KOPT-K1 (cell line): ENCODE measurements around the gene SF3A1.

ENCODE experiments used
- H3K27ac ChIP-seq: fragments of 200-600 bp; sonication (generic); 2 replicates; pipeline ENCODE4 v1.5.1; 2016; ENCODE audit warnings: antibody characterized with exemption, mild to moderate bottlenecking, low read depth, low read length; ENCODE audit not compliant: poor library complexity, severe bottlenecking
- H3K36me3 ChIP-seq: fragments of 200-600 bp; sonication (generic); 2 replicates; pipeline ENCODE4 v1.5.1; 2017; ENCODE audit warnings: antibody characterized with exemption, mild to moderate bottlenecking, low read length, moderate library complexity; ENCODE audit not compliant: insufficient read depth
- H3K9me3 ChIP-seq: fragments of 200-600 bp; sonication (generic); 2 replicates; pipeline ENCODE4 v1.5.1; 2017; ENCODE audit warnings: antibody characterized with exemption, low read length, mild to moderate bottlenecking; ENCODE audit not compliant: insufficient read depth, poor library complexity, severe bottlenecking

SF3A1 gene

DNA sequence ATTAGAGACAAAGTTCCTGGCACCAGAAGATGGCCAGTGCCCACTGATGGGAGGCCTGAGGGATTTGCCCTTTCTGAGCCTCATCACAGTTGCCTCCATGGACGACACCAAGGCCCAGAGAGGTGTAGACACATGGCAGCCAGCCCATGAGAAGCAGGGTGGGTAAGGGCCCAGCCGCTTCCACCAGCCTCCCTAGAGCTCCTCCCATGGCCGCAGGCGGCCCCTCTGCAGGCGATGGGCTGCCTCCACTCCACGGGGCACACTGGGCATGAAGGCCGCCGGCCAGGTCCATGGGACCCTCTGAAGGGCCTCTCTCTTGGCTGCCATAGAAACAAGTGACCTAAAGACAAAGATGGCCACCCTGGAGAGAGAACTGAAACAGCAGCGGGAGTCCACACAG is 14.6 kb upstream of the SF3A1 start:
- Histone ChIP-seq H3K9me3 (no peaks in the 10 kb centered on the region), H3K27ac (no peak overlapping the region), H3K36me3 (no peaks in the 10 kb centered on the region)

DNA sequence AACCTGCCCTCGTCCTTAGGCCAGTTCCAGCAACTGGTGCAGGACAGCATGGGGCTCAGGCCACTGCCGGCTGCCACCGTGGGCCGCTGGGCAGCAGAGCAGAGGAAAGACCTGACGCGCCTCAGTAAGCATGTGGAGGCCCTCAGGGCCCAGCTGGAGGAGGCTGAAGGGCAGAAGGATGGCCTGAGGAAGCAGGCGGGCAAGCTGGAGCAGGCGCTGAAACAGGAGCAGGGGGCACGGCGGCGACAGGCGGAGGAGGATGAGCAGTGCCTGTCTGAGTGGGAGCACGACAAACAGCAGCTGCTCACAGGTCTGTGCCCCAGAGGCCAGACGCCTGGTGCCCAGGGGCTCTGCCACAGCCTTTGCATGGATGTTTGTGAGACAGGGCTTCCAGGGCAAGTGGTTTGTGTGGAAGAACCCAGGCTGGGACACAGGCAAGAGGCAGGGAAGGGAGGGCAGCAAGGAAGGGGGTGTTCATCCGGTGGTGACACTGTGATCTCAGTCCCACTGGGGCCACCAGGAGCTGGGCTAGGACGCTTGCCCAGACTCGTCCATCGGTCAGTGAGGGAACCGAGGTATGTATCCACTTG is 14.0 kb upstream of the SF3A1 start:
- Histone ChIP-seq H3K27ac (no peak overlapping the region), H3K9me3 (no peaks in the 10 kb centered on the region)

DNA sequence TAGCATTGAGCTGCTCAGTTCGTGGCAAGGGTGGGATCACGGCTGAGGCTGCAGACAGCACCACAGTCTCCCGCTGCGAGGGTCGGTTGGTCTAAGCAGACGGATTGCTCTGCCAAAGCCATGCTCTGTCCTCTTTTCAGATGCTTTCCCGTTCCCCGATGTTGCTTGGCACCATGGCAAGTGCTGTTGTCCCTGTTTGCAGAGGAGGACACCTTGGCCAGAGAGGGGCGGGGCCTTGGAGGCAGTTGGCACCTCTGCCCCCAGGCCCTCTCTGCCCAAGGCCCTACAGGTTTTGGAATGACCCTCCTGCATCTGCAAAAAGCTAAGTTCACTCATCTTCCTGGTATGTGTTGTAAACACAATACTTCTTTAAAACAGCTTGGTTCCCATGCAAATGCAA is 11.7 kb upstream of the SF3A1 start:
- Histone ChIP-seq H3K27ac (no peak overlapping the region), H3K36me3 (no peaks in the 10 kb centered on the region), H3K9me3 (no peaks in the 10 kb centered on the region)

More for the DNA sequence above, 14.0 kb upstream of the SF3A1 start:
- no peaks in the 10 kb centered on the region for H3K36me3 ChIP-seq

- no peaks in the 10 kb centered on the region for H3K36me3 ChIP-seq
- H3K27ac ChIP-seq: no peak overlapping the region
- H3K9me3 ChIP-seq: no peaks in the 10 kb centered on the region
Observed at GRCh38 chr22:30365891-30366290, 9.2 kb upstream of the SF3A1 start.

- Histone ChIP-seq H3K36me3 (no peaks in the 10 kb centered on the region), H3K27ac (no peak overlapping the region), H3K9me3 (no peaks in the 10 kb centered on the region)
Observed at GRCh38 chr22:30362651-30363281, 6.1 kb upstream of the SF3A1 start.

DNA sequence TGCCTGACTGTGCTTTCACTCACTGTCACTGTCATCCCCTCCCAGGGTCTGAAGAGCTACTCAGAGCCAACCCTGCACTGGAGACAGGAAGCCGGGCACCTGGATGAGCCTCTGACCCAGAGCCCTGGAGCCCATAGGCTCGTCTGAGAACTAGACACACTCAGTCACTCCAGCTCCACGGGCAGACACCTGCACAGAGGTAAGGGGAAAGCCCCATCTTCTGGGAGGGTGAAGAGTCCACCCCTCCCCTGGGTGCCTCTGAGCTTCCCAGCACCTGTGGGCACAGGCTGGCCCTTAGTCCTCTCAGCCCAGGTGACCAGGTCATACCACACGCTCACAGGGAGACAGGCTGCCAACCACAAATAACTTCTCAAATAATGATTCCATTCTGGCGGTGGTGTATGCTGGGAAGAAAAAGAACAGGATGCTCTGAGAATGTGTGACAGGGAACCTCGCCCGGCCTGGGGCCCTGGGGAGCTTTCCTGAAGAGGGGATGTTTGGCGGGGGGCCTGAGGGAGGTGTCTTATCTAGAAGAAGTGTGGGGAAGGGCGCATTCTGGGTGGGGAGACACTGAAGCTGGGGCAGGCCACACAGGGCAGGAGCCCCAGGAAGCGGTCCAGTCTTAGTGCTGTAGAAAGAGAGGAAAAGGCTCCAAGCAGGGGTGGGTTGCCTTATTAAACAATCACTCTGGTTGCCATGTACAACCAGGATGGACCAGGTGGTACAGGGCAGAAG is 5.4 kb upstream of the SF3A1 start:
- no peaks in the 10 kb centered on the region for H3K36me3 ChIP-seq
- no peaks in the 10 kb centered on the region for H3K9me3 ChIP-seq
- H3K27ac ChIP-seq: no peak overlapping the region

DNA sequence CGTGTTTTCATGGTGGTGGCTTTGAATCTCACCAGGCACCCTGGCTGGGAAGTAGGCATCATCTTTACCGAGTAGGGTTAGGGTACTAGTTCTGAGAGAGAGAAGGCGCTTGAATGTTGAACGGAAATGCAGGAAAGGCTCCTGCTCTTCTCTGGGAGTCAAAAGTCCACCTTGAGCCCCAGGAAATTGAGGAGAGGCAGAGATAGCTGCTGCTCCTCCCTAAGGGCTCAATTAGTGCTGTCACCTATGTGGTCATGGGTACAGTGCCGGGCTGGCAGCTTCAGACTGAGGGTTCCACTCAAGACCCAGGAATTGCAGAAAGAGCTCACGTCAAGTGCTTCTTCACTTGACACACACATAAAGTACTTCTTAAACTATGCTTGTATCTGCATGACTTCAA is 1.8 kb upstream of the SF3A1 start:
- Histone ChIP-seq H3K9me3 (no peaks in the 10 kb centered on the region), H3K36me3 (peaks cover 18% of the 10 kb centered on the region), H3K27ac (no peak overlapping the region)

GRCh38 chr22:30357650-30358215 is 1.0 kb upstream of the SF3A1 start:
- no peaks in the 10 kb centered on the region for H3K9me3 ChIP-seq
- peaks cover 26% of the 10 kb centered on the region for H3K36me3 ChIP-seq
- H3K27ac ChIP-seq: no peak overlapping the region

GRCh38 chr22:30357236-30357570 is 509 bp upstream of the SF3A1 start:
- peaks cover 31% of the 10 kb centered on the region for H3K36me3 ChIP-seq
- H3K9me3 ChIP-seq: no peaks in the 10 kb centered on the region
- peak overlapping the region; percentile 90 for H3K27ac ChIP-seq

DNA sequence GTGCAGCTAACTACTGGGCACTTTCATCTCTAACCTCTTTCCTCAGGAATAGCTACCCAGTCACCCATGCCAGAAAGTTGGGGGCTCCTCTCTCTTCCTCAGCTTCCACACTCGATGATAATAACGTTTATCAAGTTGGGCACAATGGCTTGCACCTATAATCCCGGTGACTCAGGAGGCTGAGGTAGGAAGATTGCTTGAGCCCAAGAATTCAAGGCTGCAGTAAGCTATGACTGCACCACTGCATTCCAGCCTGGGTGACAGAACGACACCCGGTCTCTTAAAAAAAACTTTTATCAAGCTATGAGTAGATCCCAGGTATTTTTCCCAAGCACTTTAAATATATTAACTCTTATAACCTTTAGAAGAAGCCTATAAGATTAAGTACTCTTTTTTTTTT is 2.0 kb downstream of the SF3A1 start:
- H3K27ac ChIP-seq: no peak overlapping the region
- H3K9me3 ChIP-seq: no peaks in the 10 kb centered on the region
- peaks cover 56% of the 10 kb centered on the region for H3K36me3 ChIP-seq

DNA sequence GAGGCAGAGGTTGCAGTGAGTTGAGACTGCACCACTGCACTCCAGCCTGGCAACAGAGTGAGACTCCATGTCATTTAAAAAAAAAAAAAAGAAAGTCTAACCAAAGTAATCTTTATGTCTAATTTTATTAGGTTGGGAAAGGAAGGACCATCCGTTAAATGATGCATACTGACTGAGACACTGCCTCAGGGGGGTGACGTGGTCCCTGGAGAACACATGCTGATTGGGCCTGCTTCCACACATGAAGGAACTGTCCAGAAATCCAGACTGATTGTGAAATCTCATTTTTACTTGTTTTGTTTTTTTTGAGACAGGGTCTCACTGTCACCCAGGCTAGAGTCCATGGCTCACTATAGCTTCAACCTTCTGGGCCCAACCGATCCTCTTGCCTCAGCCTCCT is 5.5 kb downstream of the SF3A1 start:
- peaks cover 91% of the 10 kb centered on the region for H3K36me3 ChIP-seq
- no peaks in the 10 kb centered on the region for H3K9me3 ChIP-seq
- H3K27ac ChIP-seq: no peak overlapping the region

- Histone ChIP-seq H3K36me3 (peaks cover 99% of the 10 kb centered on the region), H3K9me3 (no peaks in the 10 kb centered on the region), H3K27ac (no peak overlapping the region)
Observed at GRCh38 chr22:30348809-30349208, 7.9 kb downstream of the SF3A1 start.

DNA sequence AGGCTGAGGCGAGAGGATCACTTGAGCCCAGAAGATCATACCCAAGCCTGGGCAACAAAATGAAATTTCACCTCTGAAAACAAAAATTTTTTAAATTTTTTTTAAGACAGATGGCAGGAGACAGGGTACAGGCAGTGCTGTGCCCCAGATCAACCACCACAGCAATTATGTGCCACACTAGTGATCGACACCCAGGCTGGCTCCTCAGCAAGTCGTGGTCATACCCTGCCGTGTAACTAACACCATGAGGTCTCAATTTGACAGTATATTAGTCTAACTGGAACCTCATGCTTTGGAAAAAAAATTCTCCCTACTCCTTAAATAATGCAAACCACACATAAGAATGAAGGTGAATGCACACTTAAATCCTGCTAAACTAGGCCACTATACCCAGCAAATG is 8.3 kb downstream of the SF3A1 start:
- no peak overlapping the region for H3K27ac ChIP-seq
- H3K36me3 ChIP-seq: peaks cover 99% of the 10 kb centered on the region
- H3K9me3 ChIP-seq: no peaks in the 10 kb centered on the region

GRCh38 chr22:30347255-30347892 is 9.3 kb downstream of the SF3A1 start:
- no peaks in the 10 kb centered on the region for H3K9me3 ChIP-seq
- peaks cover 100% of the 10 kb centered on the region for H3K36me3 ChIP-seq
- H3K27ac ChIP-seq: no peak overlapping the region

DNA sequence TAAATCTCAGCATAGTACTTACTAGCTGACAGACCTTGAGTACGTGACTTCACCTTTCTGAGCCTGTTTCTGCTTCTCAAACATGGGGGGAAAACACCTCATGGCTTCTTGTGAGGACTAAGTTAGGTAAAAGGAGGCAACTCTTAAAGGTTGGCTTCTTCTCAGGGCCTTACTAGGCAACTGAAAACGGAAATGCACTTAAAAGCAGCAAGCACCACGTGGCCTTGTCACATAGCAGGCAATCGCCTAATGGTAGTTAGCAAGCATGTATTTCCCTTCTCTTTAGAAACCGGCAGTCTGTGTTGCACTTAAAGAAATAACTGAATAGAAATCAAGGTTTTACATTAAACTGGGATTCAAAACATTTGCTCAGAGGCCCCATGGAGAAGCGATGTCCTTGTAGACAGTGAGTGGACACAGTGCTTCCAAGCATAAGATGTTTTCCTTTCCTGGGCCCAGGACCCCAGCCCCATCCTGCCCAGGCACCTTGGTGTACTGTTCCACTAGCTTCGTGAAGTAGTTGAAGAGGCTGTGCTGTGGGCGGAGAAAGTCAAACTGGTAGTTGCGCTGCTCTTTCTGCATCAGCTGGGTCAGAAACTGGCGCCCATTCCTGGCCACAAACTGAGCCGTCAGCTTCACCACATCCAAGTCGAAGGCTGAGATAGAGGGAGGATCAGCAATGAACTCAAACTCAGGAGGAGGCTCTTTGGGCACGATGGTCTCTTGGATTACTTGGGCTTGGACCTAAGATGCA is 12.1 kb downstream of the SF3A1 start:
- no peaks in the 10 kb centered on the region for H3K9me3 ChIP-seq
- H3K36me3 ChIP-seq: peaks cover 100% of the 10 kb centered on the region
- H3K27ac ChIP-seq: no peak overlapping the region
